ENCODE measurements around the gene ERI3.

Gene ERI3

DNA sequence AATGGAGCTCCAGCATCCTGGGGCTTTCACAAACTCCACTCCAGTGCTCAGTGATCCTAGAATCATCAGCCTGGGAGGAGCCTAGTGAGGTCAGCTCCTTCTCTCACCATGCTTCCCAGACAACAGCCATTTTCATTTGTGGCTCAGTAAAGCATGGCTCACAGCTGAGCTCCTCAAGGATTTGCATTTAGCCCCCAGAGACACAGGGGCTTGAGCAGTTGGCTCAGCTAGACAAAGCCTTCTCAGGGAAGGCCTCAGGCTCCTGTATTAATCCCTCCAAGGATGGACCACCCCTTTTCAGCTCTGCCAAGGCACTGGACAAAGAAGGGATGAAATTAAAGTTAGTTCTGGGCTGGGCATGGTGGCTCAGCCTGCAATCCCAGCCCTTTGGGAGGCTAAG, 39.5 kb downstream of the ERI3 start:
- no peak for DNase-seq

DNA sequence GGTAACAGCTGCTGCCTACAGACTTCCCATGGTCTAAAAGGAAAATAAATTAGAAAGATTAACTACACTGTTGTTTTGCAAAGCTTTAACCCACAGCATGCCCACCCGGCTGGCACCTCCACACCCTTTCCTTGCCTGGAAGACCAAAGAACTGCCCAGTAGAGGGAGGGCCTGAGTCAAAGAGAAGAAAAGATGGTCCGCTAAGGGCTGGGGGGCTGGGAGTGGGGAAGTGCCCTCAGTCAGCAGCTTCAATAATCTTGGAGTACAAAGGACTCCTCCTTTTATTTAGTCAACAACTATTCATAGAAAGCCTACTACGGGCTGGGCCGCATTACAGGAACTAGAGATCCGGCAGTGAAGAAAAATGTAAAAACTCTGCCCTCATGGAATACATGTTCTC, 40.6 kb downstream of the ERI3 start:
- DNase-seq = peak; percentile 12

DNA sequence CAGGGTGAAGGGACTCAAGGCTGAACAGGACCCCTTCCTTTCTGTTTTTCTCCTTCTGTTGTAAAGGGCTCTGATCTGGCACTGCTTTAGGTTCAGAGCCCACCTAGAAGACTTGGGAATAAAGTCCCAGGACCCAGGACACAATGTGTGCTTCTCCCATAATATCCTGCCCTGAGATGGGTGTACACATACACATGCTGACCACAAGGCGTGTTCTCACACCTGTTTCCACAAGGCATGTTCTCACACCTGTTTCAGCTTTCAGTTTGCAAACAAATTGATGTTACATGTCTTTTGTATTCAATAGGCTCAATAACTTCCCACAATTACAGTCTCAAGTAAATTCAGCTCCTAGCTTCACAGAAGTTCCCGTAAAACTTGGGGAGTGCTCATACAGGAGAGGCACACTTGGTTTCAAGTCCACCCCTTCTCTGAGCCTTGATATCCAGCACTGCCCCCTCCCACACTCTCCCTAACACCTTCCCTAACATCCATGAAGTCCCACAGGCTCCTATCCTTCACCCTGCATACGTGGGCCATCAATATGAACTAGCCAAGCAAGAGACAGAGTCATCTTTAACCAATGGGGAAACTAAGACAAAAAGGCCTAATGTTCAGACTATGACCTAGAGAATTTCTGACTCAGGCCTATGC, 41.7 kb downstream of the ERI3 start:
- DNase-seq = no peak

DNA sequence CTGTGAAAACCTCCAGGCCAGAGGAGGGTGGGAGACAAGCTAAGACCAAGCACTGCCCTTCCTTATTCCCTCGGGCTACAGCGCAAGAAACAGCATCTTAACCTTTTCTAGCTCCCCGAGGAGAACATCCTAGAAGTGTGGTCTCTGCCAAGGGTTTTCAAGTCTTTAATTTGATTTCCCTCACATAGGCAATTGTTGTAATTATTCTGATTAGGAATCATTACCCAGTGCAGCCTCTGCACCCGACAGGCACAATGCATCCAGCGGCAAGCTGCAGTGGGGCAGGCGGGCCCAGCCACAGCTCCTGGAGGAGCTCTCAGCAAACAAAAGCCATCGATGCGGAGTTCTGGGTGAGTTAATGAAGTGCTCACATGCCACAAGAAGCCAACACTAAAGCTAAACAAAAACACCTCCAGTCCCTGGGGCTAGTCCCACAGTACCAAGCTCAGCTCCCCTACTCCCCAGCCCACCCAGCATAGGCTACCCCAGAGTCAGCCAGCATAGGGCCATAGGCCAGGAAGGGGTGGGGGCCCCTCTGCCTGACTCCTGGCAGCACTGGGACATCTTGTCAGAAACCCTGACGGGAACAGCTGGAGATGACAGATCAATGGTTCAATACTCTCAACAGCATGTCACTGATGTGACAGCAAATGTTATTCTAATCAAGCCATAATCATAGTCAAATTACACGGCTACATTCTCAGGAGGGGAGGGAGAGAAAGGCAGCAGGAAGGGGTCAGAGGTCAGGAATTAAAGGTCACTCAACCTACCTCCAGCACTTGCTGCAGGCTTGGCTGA, 42.5 kb downstream of the ERI3 start:
- no peak for DNase-seq

DNA sequence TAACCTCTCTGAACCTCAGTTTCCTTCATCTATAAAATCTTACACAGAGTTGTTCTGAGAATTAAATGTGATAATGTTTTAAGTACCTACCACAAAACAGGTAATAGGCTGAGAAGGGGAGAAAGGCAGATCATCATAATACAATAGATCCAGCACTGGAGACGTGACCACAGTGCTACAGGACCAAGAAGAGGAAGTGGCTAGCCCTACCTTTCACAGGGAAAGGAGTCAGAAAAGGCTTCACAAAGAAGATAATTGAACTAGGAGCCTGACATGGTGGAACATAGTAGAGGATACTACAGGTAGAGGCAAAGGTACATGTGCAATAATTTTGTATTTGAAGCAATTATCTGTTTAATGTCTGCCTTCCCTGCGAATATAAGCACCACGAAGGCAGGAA, 45.1 kb downstream of the ERI3 start:
- DNase-seq = peak; percentile 12

DNA sequence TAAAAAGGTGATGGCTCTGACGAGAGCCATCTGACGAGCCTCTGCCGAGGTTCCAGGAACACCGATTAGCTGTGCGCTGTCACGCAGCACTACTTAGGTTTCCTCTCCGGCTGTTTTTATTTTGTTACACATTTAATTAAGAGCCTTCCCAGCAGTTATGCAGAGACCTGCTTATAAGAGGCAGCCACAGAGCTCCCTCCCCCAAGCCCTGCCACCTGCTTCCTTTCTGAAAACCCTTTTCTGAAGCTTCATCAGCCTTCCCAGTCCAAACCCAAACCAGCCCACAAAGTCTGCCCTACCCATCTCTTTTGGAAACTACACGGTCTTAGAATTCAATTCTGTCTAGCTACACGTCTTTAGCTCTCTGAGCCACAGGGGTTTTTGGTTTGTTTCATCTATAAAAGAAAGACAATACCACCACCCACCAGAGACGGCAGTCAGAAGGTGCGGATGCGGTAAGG, 49.1 kb downstream of the ERI3 start:
- DNase-seq = no peak

DNA sequence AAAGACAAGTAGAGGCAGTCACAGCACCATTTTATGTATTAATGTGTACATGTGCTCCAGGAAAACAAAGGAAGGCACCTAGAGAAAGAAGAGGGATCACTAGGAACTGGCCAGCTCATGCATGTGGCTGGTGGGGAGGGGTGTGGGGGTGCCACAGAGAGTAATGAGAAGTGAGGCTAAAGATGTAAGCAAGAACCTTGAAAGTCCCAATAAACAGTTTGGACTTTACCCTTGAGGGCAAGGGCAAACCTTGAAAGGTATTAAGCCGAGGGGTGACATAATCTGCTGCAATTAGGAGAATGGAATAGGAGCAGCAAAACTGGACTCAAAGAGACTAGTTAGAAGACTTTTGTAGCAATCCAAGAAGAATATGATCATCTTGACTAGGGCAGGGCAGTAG, 51.5 kb downstream of the ERI3 start:
- no peak for DNase-seq

DNA sequence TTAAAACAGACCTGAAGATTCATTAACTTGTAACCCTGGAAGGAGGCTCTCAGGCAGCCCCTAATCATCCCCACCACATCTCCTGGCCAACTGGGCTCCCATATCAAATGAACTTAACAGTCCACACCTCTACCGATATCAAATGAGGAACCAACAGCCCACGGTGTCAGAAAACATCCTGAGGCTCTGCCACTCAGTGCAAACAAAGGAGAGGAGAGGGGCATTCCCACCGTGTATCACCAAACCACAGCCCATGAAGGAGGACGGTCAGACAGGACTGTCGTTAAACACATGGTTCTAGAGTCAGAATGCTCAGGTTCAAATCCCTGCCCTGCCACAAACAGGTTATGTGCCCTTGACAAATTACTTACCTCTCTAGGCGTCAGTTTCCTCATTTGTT, 52.5 kb downstream of the ERI3 start:
- DNase-seq = no peak

DNA sequence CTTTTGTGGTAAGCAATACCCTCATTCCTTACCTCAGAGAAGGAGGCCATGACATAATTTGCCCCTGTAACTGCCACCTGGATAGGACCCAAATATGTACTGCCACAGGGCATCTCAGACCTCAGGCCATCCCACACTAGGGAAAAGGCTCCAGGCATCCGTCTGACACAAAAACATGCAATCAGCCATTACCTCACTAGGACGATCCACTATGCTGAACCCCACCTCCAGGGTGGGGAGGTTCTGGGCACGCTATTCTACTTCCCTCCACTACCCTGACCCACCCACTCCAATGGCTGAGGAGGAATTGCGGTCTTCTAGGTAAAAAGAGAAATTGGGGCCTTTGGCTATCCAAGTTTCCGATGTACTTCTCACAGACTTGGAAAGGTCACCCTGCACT, 53.6 kb downstream of the ERI3 start:
- DNase-seq = no peak

DNA sequence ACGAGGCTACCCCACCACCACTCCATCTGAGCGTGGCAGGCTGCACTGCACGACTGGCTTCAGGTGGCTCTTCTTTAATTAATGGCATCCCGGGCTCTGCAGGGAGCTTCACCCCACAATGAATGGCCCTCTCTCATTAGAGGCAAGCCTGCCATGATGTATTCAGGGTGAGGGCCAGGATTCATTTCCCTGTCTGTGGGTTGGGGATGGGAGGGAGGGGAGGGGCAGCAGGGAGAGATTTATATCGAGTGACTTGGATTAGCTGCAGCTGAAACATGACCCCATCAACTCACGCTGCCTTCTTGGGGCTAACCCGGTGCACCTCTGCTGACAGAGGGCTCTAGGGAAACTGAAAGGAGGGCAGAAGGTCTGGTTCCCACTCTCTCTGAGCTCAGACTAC, 54.2 kb downstream of the ERI3 start:
- DNase-seq = no peak

DNA sequence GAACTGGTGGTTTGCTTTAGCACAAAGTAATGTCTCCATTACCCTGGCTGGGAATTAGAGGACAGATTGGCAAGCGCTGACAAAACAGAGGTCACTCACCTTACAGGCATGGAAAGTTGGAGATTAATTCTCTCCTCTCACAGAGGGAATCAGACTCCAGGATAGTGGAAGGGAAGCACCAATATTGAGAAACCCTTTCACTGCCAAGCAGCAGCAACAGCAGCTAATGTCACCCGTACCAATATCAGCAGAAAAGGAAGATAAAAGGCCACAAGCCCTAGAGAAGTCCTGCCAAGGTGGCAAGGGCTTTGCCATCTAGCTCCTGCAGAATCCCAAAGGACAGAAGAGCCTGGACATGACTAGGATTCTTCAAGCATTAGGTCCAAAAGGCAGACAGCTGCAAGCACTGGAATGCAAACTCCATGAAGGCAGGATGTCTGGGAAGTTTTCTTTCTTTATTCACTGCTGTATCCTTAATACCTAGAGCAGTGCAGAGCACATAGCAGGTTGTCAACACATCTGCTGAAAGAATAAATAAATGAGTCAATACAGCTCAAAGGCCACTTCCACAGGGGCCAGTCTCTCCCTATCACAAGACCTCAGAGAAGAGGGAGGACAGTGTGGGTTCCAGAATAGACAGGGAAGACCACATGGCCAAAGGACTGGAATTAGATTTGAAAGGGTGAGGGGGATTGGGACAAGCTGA, 57.2 kb downstream of the ERI3 start:
- no peak for DNase-seq

DNA sequence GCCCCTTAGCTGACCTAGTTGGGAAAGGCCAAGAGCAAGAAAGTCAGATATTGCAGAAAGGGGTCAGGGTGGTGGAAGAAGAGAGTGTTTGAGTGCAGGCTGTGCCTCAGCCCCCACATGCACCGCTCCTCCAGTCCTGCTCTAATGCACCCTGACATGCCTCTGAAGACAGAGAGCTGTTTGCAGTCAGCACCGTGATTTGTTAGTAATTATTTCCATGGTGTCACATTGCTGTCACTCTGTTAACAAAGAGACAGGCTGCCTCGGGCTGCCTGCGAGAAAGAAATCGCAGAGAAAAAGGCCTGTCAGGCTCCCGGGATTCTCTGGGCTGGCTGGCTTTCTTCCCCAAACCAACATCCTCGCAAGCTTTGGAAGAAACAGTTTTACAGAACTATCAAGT, 58.3 kb downstream of the ERI3 start:
- DNase-seq = no peak

DNA sequence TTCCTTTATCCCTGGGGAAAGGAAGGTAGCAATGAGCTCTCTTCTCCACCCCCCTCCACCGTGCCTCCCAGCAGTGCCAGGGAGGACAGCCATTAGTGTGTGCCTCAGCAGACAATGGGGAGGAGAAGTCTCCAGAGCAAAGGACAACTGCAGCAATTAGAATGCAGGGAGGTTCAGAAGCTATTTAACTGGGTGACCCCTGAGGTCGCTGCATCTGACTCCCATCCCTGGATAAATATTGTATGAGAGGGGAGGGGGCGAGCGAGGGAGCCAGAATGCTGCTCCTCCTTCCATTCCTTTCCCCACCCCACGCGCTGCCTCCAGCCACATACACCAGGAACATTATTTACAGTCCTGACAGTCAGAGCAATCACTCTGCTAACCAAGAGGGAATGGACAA, 59.0 kb downstream of the ERI3 start:
- no peak for DNase-seq

DNA sequence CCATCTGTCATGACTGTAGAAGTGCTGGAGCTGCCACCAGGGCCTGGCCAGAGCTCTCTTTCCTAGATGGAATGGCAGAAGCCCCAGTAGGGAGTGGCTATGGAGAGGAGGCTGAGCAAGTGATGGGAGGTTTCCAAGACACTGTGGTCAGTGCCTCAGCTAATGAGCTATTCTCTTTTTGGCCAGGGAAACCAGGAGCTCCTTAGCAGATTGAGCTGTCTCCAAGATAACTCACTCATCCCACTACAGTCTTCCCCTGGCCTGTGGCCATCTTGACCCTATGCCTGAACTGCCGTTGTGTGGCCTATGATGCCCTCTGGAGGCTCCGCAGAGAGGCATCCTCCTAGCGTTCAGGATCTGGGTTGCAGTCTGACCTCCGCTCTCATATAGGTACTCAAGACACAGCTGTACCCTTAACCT, 60.5 kb downstream of the ERI3 start:
- DNase-seq = peak; percentile 35

DNA sequence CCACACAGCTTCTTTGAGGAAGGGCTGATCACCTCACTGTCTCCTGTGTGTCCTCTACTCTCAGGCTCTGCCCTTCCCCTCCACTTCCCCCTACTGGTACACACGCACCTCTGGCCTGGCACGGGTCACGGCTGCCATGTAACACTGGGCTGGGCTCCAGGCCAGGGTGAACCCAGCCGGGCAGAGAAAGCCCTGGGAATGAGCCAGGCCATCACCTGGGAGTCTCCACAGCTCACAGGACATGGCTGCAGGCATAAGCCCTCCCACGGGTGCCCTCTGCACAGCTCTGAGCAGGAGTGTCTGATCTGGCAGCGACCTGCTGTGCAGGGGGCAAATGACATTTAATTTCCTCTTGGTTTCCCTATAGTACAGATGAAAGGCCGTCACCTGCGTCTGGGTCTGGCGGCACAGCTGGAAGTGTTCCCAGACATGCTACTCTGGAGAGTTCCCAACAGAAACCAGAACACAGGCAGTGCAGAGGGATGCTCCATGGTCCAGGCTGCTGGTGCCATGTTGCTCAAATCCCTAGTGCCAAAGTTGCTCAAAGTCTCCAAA, 61.2 kb downstream of the ERI3 start:
- no peak for DNase-seq

DNA sequence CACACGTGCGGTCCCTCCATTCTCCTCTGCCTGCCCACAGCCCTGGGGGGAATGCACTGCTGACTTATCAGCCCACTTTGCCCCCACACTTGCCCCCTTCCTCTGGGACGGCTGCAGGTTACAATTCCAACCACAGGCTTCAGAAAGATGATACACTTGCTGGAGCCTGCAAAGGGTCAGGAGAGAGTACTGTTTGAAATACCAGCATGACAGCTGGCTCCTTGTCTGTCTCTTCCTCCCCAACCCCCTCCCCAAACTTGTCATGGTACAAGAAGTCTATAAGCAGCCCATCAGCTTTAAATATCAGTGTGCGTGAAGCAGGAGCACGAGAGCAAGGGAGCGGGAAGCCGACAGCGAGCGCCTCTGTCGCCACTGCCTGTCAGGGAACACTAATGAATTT, 62.4 kb downstream of the ERI3 start:
- DNase-seq = no peak

DNA sequence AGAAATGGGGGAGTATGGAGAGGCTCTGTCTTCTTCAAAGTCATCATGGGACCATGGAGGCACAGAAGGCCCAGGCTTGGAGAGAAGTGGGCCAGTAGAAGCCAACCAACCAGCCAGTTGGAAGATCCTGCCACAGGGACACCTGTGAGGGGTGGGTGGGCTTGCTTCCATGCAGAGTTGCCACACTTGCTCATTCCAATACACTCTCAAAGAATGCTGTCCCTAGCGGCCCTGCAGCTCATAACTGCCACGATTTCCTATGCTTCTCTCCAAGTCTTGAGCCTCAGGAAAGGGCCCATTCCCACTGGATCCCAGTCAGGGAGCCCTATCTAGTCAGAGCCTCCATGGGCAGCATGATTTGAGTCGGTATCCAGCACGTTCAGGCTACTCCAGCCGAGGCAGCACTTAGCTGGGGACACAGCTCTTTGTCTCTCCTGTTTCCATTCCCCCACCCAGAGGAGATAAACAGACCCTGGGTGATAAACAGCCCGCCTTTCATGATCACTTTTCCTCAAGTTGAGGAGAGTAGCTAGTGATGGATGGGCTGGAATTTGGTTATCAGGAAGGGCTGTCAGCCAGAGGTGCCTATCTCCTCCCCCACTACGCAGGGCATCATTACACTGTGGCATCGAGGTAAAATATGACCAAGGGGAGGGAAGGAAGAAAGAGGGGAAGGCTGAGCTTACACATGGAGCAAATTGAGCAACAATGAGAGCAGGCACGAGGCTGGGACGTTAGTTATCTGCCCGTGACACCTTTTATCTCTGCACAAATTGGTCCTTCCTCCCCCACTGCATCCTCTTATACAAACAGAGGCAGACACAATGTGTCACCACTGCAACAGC, 64.6 kb downstream of the ERI3 start:
- peak; percentile 87 for DNase-seq

DNA sequence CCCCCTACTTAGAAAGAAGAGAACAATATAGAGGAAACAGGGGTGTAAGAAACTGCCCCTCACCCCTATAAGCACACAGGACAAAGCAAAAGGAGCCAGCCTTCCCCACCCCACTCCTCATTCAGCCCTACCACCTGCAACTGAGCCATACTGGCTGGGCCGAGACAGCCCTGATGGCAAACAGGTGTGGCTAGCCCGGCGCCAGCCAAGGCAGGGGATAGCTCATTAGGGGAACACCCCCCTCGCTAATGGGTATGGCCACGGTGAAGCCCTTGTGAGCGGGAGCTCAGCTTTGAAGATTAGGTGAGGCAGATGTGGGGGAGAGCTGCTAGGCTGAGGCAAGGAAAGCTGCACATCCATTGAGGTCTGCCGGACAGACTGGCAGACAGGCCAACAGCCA, 65.5 kb downstream of the ERI3 start:
- DNase-seq = no peak

DNA sequence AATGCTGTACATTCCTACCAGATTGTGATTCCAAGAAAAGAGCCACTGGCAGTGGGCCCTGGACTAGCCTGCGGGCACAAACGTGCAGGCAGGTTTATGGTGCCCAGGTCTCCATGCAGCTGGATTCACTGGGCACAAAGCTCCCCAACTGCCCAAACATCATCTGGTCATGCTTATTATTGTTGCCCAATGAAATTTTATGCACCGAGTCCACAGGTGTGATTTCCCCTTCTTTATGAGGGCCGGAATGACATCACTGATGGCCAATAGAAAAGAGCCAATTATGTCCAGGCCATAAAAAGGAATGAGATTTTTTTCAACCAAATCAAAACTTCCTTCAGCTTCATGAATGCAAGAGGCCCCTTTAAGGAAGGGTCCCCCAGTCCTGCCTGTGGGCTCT, 66.2 kb downstream of the ERI3 start:
- DNase-seq = no peak

DNA sequence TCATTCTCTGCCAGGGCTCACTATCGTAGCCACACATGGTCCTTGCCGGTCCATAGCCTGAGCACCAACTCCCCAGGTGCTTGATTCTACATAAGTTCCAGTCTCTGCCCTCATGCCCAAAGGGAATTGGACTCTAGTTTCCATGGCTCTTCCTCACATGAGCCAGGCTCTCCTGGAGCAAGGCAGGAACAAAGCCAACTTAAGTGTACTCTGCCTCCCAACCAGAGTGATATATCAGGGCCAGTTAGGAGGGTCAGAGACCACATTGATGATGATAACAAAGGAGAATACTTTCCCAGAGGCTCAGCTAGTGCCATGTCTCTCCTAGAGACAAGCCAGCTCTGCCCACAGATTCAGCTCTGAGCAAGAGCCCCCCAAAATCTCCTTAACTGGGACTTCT, 70.9 kb downstream of the ERI3 start:
- DNase-seq = no peak

DNA sequence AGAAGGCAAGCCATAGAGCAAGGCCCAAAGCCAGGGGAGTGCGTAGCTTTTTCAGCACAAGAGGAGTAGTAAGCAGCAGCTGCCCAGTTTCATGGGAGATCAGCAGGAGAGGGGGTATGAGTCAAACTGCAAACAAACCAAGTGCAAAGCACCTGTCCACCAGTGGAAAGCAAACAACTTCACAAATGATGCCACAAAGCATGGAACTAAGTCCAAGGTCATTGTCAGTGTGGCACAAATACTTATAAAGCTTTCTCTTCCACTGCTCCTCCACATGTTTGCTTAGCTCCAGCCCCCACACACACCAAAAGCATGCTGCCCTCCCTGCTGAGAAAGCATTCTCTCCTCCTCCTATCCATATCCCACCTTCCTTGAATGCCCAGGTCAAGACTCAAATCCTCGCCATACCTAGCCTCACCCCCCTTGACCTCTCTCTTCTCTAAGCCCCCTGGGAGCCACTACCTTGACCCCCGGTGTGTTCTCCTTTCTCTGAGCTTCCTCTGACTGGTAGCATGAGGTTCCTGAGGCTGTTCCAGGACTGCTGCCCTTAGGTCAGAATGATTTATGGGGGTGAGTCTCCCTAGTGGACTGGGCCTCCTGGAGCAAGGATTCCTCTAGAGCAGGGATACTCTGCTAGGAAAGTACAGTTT, 71.4 kb downstream of the ERI3 start:
- DNase-seq = no peak

DNA sequence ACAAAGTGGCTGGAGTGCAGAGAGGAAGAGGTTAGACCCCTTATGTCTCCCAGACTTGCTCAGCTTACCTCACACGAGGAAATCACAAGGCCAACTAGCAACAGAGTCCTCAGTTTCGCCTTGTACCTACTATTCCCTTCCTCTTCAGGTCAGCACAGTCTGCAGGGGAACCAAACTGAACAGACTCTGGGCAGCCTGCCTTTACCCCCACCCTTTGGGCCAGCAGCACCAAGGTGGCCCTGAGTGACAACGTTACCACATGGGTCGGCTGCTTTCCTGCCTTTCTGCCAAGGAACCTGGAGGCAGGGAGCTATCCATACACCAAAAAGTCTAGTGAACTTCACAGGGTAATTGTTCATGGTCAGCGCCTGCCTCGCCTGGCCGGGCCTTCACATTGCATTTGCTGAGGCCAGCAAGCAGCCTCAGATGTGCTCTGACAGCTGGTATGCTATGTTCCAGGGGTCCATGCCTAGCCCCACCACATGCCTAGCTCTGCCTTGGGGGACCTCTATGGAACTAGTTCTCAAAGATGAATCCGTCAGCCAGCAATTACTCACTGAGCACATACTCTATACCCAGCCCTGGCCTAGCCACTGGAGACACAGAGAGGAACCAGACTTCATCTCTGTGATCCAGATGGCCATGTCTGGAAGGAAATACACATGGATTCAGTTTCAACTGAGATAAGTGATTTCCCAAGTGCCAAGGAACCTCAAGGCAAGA, 72.2 kb downstream of the ERI3 start:
- no peak for DNase-seq

All from hematopoietic multipotent progenitor cell treated with erythropoietin and hydrocortisone succinate and interleukin-3 and kit ligand, for 6 days (in vitro differentiated cells).